AG10803 (cell line): ENCODE data around the gene MEF2A.
A peak's percentile ranks its signal among the peaks of the same experiment; 100 is the strongest.

Source experiments
- DNase-seq: peaks from one replicate; pipeline ENCODE4 v3.0.0; 2010; ENCODE audit warnings: low read depth
- H3K4me3 ChIP-seq: 2 replicates; pipeline ENCODE4 v1.5.1; 2011; ENCODE audit warnings: mild to moderate bottlenecking, low read length, control low read depth
- CTCF ChIP-seq: conservative IDR thresholded peaks from 2 replicates; pipeline ENCODE4 v1.5.1; 2011; ENCODE audit warnings: mild to moderate bottlenecking, low read length, control low read depth, inconsistent platforms

MEF2A gene

GRCh38 chr15:99604865-99605264 is 39.1 kb downstream of the MEF2A start:
- H3K4me3 ChIP-seq, result no peak overlapping the region
- DNase-seq, result no peak
- no peak for TF ChIP-seq CTCF

GRCh38 chr15:99605490-99605931 is 39.7 kb downstream of the MEF2A start:
- TF ChIP-seq CTCF, result no peak
- no peak overlapping the region for H3K4me3 ChIP-seq
- no peak for DNase-seq

- no peak for TF ChIP-seq CTCF
- DNase-seq, result no peak
- no peak overlapping the region for H3K4me3 ChIP-seq
Measured at GRCh38 chr15:99605990-99606389, 40.2 kb downstream of the MEF2A start.

GRCh38 chr15:99606646-99607045 is 40.9 kb downstream of the MEF2A start:
- no peak overlapping the region for H3K4me3 ChIP-seq
- TF ChIP-seq CTCF, result no peak
- DNase-seq, result no peak

- TF ChIP-seq CTCF, result no peak
- H3K4me3 ChIP-seq, result no peak overlapping the region
- DNase-seq, result no peak
Measured at GRCh38 chr15:99613481-99613880, 47.7 kb downstream of the MEF2A start.

GRCh38 chr15:99613887-99614647 is 48.3 kb downstream of the MEF2A start:
- no peak overlapping the region for H3K4me3 ChIP-seq

More at GRCh38 chr15:99613887-99614647, 48.3 kb downstream of the MEF2A start:
- DNase-seq, result peak; percentile 74
- no peak for TF ChIP-seq CTCF
